ENCODE measurements around the gene PEAK1. TPM values are rescaled to one million over a fixed set of nuclear protein-coding genes. Genes with fewer than 3 reads are reported as not detected.

The PEAK1 gene
- total and polyA plus RNA-seq, 9 of the 15 experiments (the other 6 are each of a cell fraction or from before 2014, with no cell fraction given), result 0.99 to 22.4 (median 10.8) TPM

DNA sequence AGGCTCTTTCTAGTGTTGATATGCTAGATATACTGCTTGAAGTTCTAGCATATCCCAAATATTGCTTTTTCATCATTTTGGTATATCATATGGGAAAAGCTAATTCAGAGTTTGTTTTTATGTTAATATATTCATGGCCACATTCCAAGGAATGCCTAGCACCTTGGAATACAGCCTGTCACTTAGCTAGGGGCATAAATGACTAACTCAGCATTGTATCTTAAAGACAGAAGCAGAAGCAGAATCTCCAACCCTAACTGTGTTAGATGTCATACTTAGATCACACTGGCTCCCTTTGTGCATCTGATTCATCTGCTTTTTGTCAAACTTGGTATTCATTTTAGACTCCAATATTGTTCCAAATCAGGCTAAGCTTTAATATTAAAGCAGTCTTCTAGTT, 218.2 kb downstream of the PEAK1 start:
- no peaks in the 10 kb centered on the region for H3K9me1 ChIP-seq (ENCODE audit: control insufficient read depth, insufficient read depth, low read length)
- no peaks in the 10 kb centered on the region for H3K27me3 ChIP-seq (ENCODE audit: control insufficient read depth in 2 of 2, insufficient read depth in 2 of 2, low read length in 2 of 2)
- H3K4me3 ChIP-seq, result no peak overlapping the region
- in situ Hi-C loops (cut with MboI) (no loop called here), intact Hi-C loops (cut with micrococcal nuclease) (no loop called here)
- no peaks in the 10 kb centered on the region for H3K79me2 ChIP-seq (ENCODE audit: control insufficient read depth, insufficient read depth, low read length)
- no peaks in the 10 kb centered on the region for H4K20me1 ChIP-seq (replicated peaks; ENCODE audit: control insufficient read depth, insufficient read depth, low read length)
- no TSS peak for BruUV-seq (replicated peaks)
- H3K27ac ChIP-seq (ENCODE audit: extremely low read depth, low read depth, low read length), result no peak overlapping the region
- POLR2A ChIA-PET, result no interaction called here
- no peak overlapping the region for H3K4me2 ChIP-seq (ENCODE audit: insufficient read depth, low read length)
- no peaks in the 10 kb centered on the region for H3K36me3 ChIP-seq (ENCODE audit: control insufficient read depth, insufficient read depth, low read length)
- TF ChIP-seq RB1 (IDR thresholded peaks at IDR 0.05; ENCODE audit: low read depth) (no peak), GABPB2 (CRISPR knock-in tag; conservative IDR thresholded peaks at IDR 0.05) (no peak), CEBPG (CRISPR knock-in tag; IDR thresholded peaks at IDR 0.05) (no peak), CEBPG (tag; conservative IDR thresholded peaks at IDR 0.05 in 1 of 2, IDR thresholded peaks at IDR 0.05 in 1 of 2) (no peak), NFRKB (IDR thresholded peaks at IDR 0.05; ENCODE audit: low read depth) (no peak), GABPB1 (CRISPR knock-in tag; IDR thresholded peaks at IDR 0.05) (no peak), FOXJ3 (CRISPR knock-in tag; IDR thresholded peaks at IDR 0.05) (no peak), CEBPB (tag; IDR thresholded peaks at IDR 0.05) (no peak), ZNF695 (CRISPR knock-in tag; IDR thresholded peaks at IDR 0.05) (no peak)
- TF ChIP-seq, protein P1, sequence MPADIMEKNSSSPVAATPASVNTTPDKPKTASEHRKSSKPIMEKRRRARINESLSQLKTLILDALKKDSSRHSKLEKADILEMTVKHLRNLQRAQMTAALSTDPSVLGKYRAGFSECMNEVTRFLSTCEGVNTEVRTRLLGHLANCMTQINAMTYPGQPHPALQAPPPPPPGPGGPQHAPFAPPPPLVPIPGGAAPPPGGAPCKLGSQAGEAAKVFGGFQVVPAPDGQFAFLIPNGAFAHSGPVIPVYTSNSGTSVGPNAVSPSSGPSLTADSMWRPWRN (IDR thresholded peaks at IDR 0.05; ENCODE audit: low read depth), result no peak
- CTCF ChIA-PET (ENCODE audit: low intra/inter-chr PET ratio), result no interaction called here
- no peak overlapping the region for H3K9ac ChIP-seq (ENCODE audit: insufficient read depth in 1 of 2, low read depth in 2 of 2, low read length in 2 of 2)
- DNase-seq (ENCODE audit: extremely low read depth in 1 of 4, low spot score in 3 of 4) (no peak), ATAC-seq (no peak), FAIRE-seq (no peak)
- H2AFZ ChIP-seq (ENCODE audit: low read depth, low read length), result no peak overlapping the region
- H3K9me3 ChIP-seq (replicated peaks; ENCODE audit: control insufficient read depth, insufficient read depth, low read depth, low read length), result 0 out of 2 replicates have a peak, but pooled peaks cover 2% of the 10 kb centered on the region
- no peaks in the 10 kb centered on the region for H3K4me1 ChIP-seq (replicated peaks in 1 of 2; ENCODE audit: control insufficient read depth in 2 of 2, insufficient read depth in 2 of 2, low read length in 2 of 2)

All from K562 (cell line).